GM20000 (cell line): ENCODE measurements around the gene ADPRH.

ENCODE experiments used
- DNase-seq: peaks from one replicate; pipeline ENCODE4 v3.0.0; 2012; ENCODE audit warnings: low spot score
- CTCF ChIP-seq: IDR thresholded peaks from 2 replicates; pipeline ENCODE4 v1.5.1; 2012; ENCODE audit warnings: mild to moderate bottlenecking, control low read depth; ENCODE audit errors: extremely low read depth, missing control alignments

The ADPRH gene

DNA sequence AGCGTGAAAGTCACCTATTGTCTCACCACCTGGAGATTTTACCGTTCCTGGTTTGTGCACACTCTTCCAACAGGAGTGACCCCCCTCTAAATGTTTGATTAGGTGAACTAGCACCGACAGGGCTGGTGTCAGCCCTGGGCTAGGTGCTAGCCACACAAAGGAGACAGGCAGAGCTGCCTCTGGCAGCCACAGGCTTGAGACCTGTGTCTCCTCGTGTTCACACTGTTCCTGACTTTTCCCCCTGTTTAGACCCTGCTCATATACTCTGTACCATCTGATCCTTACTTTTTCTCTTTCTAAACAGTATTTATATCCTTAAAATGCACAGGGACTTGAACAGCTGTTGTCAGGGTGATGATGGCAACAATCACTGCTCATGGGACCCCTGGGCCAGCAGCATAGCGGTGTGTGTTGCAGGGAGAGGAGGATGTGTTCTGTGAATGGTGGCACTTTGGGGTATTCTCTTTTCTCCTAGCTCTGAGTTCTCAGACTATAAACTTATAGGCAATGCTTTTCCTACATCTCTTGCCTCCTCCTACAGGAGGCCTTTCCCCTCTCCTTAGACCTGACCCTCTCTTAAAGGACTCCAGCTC, 25.4 kb upstream of the ADPRH start:
- DNase-seq, result no peak
- TF ChIP-seq CTCF, result no peak

DNA sequence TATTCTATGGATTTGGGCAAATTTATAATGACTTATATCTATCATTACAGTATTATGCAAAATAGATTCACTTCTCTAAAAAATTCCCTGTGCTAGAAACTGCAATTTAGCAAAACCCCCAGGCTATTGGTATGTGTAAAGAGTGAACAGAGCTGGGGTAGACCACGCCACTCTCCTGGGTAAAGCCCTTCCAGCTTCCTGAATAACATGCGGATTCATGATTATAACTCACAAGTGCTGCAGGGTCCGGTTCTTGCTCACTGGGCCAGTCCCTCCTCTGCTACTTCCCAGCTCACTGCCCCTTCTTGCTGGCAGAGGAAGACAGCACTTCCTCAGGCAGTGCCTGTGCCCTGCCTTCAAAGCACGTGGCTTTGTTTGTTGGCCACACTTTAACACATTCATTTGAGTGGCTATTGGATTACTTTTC, 24.0 kb upstream of the ADPRH start:
- DNase-seq, result no peak
- TF ChIP-seq CTCF, result no peak

DNA sequence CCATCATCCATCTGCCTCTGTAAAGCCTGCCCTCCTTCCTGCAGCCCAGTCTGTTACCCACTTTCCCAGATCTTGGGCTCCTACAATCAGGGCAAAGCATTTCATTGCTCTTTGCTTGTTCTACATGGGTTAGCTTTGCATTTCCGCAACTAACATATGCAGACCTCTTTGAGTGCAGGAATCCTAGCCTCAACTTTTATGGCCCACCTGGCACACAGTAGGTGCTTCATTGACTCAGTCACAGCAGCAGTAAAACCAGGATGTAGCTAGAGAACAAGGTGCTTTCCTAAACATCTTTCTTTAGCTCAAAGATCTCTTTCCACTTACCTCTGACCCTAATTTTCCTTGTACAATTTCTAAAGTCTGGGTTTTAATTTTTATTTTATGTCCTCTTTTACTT, 23.4 kb upstream of the ADPRH start:
- DNase-seq, result no peak
- no peak for TF ChIP-seq CTCF

DNA sequence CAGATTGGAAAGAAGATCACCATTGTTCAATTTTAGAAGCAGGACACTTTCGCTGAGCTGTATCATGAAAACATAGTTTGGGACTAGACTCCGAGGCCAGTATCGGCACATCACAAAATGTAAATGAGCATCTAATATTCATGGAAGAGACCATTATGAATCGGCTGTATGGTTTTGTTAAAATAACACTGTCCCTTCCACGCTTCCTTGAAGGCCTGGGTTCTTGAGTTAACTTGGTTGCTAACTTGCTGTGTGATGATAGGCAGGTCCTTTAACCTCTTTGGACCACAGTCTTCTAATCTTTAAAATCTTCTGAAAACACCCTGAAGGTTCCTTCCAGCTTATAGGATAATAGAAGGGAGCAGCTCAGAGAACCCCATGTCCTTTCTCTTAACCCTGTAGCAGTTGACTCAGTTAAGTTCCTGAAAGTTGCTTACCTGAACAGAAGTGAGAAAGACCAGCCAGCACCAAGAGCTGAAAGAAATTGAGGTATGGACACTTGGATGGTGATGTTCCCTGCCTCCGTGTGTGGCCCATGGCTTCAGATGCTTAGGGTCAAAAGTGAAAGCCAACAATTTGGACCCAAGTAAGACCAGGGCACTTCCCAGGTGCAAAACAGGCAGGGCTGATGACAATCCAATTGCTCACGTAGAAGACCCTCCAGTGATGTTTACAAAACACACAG, 22.0 kb upstream of the ADPRH start:
- DNase-seq, result no peak
- TF ChIP-seq CTCF, result no peak

DNA sequence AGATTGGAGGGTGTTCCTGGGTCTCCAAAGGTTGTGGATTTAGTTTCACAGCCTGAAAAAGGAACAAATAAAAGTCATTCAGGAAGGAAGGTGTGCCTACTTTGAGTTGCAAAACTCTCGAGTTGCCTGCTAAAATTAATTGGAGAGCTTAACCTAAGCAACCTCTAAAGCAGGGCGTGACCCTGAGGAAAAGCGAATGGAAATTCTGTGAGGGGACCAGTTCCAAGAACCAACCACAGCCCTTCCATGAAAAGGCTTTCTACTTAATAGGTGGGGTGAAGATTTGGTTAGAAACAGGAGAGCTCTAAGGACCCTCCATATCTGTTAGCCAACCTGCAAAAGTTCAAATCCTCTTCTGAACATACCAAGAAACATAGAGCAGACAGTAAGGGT, 21.4 kb upstream of the ADPRH start:
- DNase-seq, result no peak
- no peak for TF ChIP-seq CTCF

- no peak for TF ChIP-seq CTCF
- DNase-seq, result no peak
These were observed 20.5 kb upstream of the ADPRH start for GRCh38 chr3:119558626-119559317.

DNA sequence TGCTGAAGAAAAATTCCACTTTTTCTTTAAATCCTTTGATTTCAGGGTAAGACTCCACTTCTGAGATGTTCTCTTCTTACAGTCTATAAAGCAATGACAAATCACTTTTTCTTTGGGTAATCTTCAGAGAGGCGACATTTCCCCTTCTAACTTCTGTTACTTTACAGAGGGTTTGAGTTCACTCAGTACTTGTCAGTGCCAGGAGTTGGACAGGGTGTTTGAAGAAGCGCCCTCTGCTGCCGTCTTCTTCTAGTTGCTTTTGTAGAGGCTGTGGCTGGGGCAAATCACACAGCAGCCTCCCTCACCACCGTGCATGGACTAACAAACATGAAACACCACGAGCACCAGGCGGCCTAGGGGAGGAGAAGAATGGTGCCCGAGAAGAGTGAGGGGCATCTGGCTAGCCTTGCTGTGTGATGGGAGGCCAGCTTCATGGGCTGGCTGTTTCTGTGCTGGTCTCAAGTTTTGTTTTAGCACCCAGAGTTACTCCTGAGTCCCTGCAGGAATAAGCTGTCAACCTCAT, 19.8 kb upstream of the ADPRH start, which contains the start of gene CD80:
Gene CD80, minus strand, starts transcription at position 174 of the 523 bp plus-strand sequence. CDS start 1,886 bp downstream, outside the sequence.
- peak; percentile 58 for DNase-seq
- TF ChIP-seq CTCF, result peak; percentile 67
